Fibroblast of peridontal ligament (primary cell): ENCODE measurements around the gene IWS1.
A peak's percentile ranks its signal among the peaks of the same experiment; 100 is the strongest.
"Not testable (repeated sequence)": the region's sequence is repeated elsewhere in the genome, so short reads cannot be mapped to it uniquely, and the experiment has no call there.

Source experiments
- DNase-seq: peaks from one replicate; pipeline ENCODE4 v3.0.0-alpha.2; 2010; ENCODE audit errors: extremely low read depth

IWS1 gene

DNA sequence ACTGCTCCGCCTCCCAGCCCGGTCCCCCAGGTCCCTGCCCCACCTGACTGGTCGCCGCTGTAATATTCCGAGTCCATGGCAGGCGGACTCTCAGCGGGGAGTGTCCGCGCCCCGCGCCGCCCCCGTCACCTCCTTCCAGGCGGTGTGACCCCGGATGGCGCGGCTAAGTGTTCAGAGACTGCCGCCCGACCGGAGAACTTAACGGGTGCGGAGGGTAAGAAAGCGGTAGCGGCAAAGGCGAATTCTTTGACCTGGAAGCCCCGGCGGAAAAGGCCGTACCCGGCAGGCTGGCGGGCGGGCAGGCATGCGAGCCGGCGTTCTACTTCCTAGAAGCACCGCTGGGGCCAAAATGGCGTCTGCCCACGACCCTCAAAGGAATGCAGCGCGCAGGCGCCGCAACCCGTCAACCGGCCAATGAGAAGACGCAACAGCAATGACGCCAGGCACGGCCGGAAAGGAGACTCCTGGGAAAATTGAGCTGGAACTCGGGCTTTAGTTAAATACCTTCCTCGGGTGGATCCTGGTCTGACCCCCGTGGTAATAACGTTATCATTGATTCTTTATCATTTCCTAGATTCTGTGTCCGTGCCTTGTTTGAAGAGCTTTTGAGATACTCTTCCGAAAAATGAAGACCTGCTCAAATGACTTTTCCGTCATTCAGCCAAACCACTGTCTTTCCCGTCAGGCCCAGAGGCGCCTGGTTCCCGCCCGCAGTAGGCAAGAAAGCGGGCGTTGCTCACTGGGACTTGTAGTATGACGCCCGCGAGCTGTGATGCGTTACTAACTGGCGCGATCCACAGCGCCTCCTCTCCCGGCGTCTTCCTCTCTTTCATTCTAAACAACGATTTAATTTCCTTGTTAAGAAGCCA, at the start of gene IWS1:
IWS1 (minus strand) TSS at position 358 of the 869 bp plus-strand sequence; CDS start at position 77, 281 bp downstream.
- peak; percentile 97 for DNase-seq

DNA sequence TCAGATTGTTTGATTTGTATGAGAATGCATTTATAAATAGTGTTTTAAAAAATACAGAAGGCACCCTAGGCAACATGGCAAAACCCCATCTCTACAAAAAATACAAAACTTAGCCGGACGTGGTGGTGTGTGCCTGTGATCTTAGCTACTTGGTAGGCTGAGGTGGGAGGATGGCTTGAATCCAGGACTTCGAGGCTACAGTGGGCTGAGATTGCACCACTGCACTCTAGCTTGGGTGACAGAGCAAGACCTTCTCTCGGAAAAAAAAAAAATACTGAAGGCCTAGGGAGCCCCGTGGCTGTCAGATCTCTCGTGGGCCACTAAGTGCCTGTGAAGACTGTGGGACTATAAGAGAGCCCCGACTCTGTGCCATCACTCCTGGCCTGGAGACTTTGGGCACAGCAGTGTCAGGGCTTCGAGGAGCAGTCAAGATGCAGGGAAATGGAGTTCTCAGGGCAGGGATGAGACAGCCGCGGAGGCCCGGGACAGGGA, 49.7 kb upstream of the IWS1 start:
- DNase-seq = peak; percentile 29

- DNase-seq = no peak
Measured at GRCh38 chr2:127575185-127575765, 49.0 kb upstream of the IWS1 start.

DNA sequence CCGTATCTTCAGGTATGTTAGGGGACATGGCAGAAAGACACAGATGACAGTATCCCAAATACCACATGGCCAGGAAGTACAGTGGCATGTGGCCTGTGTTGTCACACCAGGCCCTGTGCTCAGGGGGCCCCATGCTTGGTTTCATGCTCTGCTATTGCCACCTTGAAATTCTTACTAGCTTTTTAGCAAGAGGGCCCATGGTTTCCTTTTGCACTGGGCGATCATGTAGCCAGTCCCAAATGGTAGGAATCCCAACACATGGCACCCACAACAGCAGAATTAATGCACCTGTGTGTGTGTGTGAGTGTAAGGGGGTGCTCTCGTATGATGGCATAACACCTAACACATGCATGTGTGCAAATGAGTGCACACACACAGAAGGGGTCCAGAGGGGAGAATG, 48.4 kb upstream of the IWS1 start:
- DNase-seq = no peak

DNA sequence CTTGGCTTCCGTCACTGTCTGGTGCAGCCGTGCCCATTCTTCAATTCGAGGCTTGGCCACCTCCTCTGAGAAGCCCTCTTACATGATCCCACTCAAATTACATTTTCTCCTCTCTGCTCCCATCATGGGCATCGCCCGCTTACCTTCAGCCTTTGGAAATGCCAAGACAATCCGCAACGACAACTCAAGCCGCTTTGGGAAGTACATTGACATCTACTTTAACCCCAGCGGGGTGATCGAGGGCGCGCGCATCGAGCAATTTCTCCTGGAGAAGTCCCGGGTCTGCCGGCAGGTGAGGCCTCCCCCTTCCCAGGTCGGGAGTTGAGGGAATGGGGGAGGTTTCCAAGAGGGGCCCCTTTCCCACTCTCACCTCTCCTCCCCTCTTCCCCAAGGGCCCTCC, 47.5 kb upstream of the IWS1 start:
- DNase-seq = no peak

- no peak for DNase-seq
Measured at GRCh38 chr2:127573298-127573697, 47.0 kb upstream of the IWS1 start.

- no peak for DNase-seq
Measured at GRCh38 chr2:127572841-127573240, 46.6 kb upstream of the IWS1 start.

GRCh38 chr2:127572352-127572751, 46.1 kb upstream of the IWS1 start:
- not testable (repeated sequence) for DNase-seq

- no peak for DNase-seq
Measured at GRCh38 chr2:127570282-127571250, 44.3 kb upstream of the IWS1 start.

GRCh38 chr2:127569666-127570065, 43.4 kb upstream of the IWS1 start:
- DNase-seq = no peak

- no peak for DNase-seq
Measured at GRCh38 chr2:127568128-127568527, 41.8 kb upstream of the IWS1 start.

DNA sequence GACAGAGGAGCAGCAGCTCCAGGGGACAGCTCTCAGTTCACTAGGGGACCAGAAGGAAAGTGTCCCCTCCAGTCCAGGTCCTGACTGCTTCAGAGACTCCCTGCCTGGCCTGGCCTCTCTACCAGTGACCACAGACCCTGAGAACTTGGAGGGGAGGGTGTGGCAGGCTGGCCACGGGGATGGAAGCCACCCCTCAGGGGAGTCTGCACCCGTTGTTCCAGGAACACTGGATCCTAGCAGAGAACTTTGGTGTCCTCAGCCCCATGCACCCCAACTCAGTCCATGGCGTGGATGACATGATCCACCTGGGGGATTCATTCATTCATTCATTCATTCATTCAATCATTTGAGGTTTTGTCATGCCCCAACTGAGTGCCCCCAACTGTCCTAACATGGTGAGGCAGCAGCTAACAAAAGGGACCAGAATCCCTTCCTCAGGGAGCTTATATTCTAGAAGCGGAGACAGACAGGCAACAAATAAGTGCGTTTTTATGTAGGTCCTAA, 41.1 kb upstream of the IWS1 start:
- no peak for DNase-seq

GRCh38 chr2:127566576-127566975, 40.3 kb upstream of the IWS1 start:
- no peak for DNase-seq

- no peak for DNase-seq
Measured at GRCh38 chr2:127566139-127566417, 39.8 kb upstream of the IWS1 start.

DNA sequence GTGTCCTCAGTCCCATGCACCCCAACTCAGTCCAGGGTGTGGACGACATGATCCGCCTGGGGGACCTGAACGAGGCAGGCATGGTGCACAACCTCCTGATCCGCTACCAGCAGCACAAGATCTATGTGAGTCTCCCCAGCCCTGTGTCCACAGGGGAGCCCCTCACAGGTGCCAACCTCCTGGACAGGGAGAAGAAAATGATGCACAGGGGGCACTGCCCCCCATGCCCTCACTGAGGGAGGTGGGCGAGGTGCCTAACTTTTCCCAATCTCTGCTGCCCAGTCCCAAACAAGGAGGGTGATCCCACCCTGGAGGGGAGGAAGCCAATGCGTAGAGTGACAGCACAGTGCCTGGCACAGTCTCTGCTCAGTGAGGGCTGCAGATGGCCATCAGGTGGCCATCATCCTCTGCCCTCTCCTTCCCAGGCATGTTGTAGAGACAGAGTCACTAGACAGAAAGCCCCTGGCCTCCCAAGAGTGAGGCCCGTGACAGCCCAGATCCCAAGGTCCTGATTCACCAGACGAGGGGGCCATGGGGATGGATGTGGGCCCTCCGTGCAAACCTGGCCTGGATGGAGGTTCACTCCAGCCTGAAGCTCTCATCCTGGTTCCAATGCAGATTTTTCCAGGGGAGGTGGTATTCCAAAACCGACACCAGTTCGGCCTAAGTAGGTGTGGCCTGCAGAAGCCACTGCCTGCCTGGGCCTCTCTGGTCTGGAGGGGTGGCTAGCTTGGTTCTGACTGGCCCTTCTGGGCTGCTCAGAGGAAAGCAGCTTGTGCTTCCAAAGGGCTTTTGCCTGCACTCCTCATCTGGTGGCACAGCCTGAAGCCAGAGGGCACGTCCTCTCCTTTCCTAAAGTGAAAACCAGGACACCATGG, 39.2 kb upstream of the IWS1 start:
- DNase-seq = no peak

- DNase-seq = no peak
Measured at GRCh38 chr2:127564429-127565260, 38.4 kb upstream of the IWS1 start.

DNA sequence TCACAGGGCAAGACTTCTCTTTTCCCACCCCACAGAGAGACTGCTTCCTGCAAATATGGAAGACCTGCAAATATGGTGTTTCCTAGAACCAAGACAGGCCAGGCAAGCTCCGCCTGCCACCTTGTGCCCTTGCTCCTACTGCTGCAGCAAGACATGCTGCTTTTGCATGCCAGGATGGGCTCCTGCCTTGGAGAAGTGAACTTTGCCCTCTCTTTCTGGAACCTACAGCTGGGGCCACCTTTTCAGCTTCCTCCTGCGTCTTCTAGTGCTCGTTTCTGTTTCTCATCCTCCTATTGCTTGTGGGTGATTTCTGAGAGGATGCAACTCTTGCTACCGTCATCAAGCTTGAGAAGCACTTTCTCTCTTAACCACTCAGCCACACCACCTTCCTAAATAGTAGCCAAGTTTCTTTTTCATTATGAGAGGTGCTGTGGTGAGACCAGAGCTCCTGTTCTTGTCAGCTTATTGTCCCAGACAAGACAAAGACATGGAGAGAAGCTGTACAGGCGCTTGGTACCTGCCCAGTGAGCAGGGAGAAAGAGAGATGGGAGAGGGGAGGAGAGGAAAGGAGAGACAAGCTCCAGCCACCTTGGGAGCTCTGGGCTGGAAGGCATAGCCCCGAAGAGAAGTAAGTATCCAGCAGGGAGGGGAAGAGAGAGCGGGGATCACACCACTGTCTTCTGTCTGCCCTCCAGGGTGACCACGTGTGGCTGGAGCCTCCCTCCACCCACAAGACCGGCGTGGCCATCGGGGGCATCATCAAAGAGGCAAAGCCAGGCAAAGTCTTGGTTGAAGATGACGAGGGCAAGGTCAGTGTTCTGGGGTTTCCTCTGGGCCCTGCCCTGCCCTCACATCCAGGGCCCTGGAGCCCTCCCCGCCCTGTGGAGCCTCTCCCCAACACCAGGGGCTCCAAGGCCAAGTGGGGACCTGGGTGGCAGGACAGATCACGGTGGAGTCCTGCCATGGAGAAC, 37.5 kb upstream of the IWS1 start:
- DNase-seq = no peak

DNA sequence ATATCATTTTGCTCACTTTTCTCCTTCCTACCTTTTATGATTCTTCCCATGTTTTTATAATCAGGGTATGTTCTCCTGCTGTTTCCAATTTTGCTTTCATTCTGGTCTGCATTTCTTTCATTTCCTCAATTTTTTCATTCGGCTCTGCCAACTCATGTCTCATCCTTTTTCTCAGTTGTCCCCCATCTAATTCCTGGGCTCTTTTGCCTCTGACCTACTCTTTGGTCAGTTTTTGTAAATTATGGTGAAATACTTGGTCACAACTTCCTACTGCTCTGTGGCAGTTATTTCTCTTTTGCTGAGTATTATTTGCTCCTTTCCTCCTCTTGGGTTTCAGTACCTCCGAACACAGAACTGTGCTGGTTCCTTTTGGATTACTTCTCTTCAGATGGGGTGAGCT, 36.6 kb upstream of the IWS1 start:
- DNase-seq = peak; percentile 15

GRCh38 chr2:127561371-127561770, 35.1 kb upstream of the IWS1 start:
- no peak for DNase-seq
